HepG2 (cell line): ENCODE results near the gene HNRNPM. TPM values are rescaled to one million over a fixed set of nuclear protein-coding genes. Genes with fewer than 3 reads are reported as not detected.

Experiments used
- CHD4 ChIP-seq: fragments of 200-600 bp; sonication (generic); IDR thresholded peaks from 2 replicates; pipeline ENCODE4 v1.7.0; 2017; ENCODE audit warnings: mild to moderate bottlenecking, low read length, borderline replicate concordance
- FOXM1 ChIP-seq: sonication (generic); formaldehyde crosslinking; IDR thresholded peaks from 2 replicates; pipeline ENCODE4 v1.5.0; 2020; ENCODE audit warnings: missing genetic modification reagents
- GABPA ChIP-seq, 2 experiments: IDR thresholded peaks; 2 replicates each; pipeline ENCODE4 v1.6.1; 2011 to 2016; ENCODE audit warnings: low read depth in 2 of 2, low read length in 1 of 2, missing biosample characterization in 1 of 2, missing genetic modification characterization in 1 of 2
- JUND ChIP-seq: sonication (generic); formaldehyde crosslinking; IDR thresholded peaks from 2 replicates; pipeline ENCODE4 v1.8.0; 2022; ENCODE audit warnings: mild to moderate bottlenecking, missing genetic modification reagents
- KAT8 ChIP-seq: IDR thresholded peaks from 2 replicates; pipeline ENCODE4 v1.6.1; 2016; ENCODE audit warnings: missing genetic modification reagents, missing compliant biosample characterization
- MAZ ChIP-seq, 2 experiments: sonication (generic) in 1 of 2; formaldehyde crosslinking in 1 of 2; IDR thresholded peaks; 2 replicates each; pipeline versions ENCODE4 v1.5.0 to v1.6.1; 2012 to 2020; ENCODE audit warnings: low read depth in 2 of 2, mild to moderate bottlenecking in 2 of 2, borderline replicate concordance in 1 of 2, improper control_type of control experiment in 1 of 2, low read length in 1 of 2, missing genetic modification reagents in 1 of 2, moderate library complexity in 1 of 2
- MBD4 ChIP-seq: IDR thresholded peaks from 2 replicates; pipeline ENCODE4 v1.6.1; 2012; ENCODE audit warnings: low read length, inconsistent platforms, borderline replicate concordance
- PLRG1 ChIP-seq: fragments of 450-650 bp; conservative IDR thresholded peaks from 2 replicates; pipeline ENCODE4 v1.6.1; 2016
- RFXAP ChIP-seq: sonication (generic); formaldehyde crosslinking; IDR thresholded peaks from 2 replicates; pipeline ENCODE4 v1.4.0; 2020; ENCODE audit warnings: missing genetic modification reagents, borderline replicate concordance
- SMARCC2 ChIP-seq: fragments of 450-650 bp; IDR thresholded peaks from 2 replicates; pipeline ENCODE4 v1.6.1; 2017; ENCODE audit warnings: antibody characterized with exemption, mild to moderate bottlenecking
- ZFP36L2 ChIP-seq: sonication (generic); formaldehyde crosslinking; IDR thresholded peaks from 2 replicates; pipeline ENCODE4 v1.4.0; 2020; ENCODE audit warnings: missing genetic modification reagents
- ZNF607 ChIP-seq: sonication (generic); formaldehyde crosslinking; IDR thresholded peaks from 2 replicates; pipeline ENCODE4 v1.5.1; 2020; ENCODE audit warnings: missing genetic modification reagents, mild to moderate bottlenecking, borderline replicate concordance
- ZNF674 ChIP-seq: sonication (generic); formaldehyde crosslinking; IDR thresholded peaks from 2 replicates; pipeline ENCODE4 v1.5.0; 2020; ENCODE audit warnings: low read depth, mild to moderate bottlenecking, missing genetic modification reagents
- ZNF678 ChIP-seq: sonication (generic); formaldehyde crosslinking; IDR thresholded peaks from 2 replicates; pipeline ENCODE4 v1.4.0; 2020; ENCODE audit warnings: mild to moderate bottlenecking, missing genetic modification reagents
- ZNF703 ChIP-seq: sonication (generic); formaldehyde crosslinking; IDR thresholded peaks from 2 replicates; pipeline ENCODE4 v1.5.1; 2020; ENCODE audit warnings: missing genetic modification reagents, mild to moderate bottlenecking, moderate library complexity, borderline replicate concordance
- ZNF850 ChIP-seq: sonication (generic); formaldehyde crosslinking; conservative IDR thresholded peaks from 2 replicates; pipeline ENCODE4 v1.9.0; 2021; ENCODE audit warnings: mild to moderate bottlenecking, missing genetic modification reagents
- ZSCAN29 ChIP-seq: sonication (generic); formaldehyde crosslinking; conservative IDR thresholded peaks from 2 replicates; pipeline ENCODE4 v1.4.0; 2020; ENCODE audit warnings: mild to moderate bottlenecking, missing genetic modification reagents
- polyA plus RNA-seq, 8 experiments: library from polyadenylated mRNA; depleted of rRNA in 3 of 8; stranded (reverse) in 7 of 8; unstranded in 1 of 8; fragments of >200 nt; fragmentation: Illumina TruSeq in 4 of 8; extraction: Trizol in 4 of 8; gene quantifications; 2 replicates each; pipeline versions ENCODE4 v1.2.1 to v1.2.3, GENCODE V29; 2011 to 2016; ENCODE audit warnings: low read depth in 4 of 8, missing spikeins in 1 of 8, mixed read lengths in 1 of 8; ENCODE audit not compliant: insufficient read depth in 1 of 8
- total RNA-seq, 5 experiments: library from RNA; depleted of rRNA; stranded (reverse); fragments of >200 nt; fragmentation: Illumina TruSeq; extraction: Trizol; gene quantifications; 2 replicates each; pipeline ENCODE4 v1.2.3, GENCODE V29; 2016; ENCODE audit warnings: low read depth in 1 of 5
- TF ChIP-seq, protein P1 (sequence below): sonication (generic); formaldehyde crosslinking; IDR thresholded peaks from 2 replicates; pipeline ENCODE4 v1.8.1; 2023; ENCODE audit warnings: mild to moderate bottlenecking, moderate library complexity, missing genetic modification reagents
- TF ChIP-seq, protein P2 (sequence below): sonication (generic); formaldehyde crosslinking; IDR thresholded peaks from 2 replicates; pipeline ENCODE4 v1.4.0; 2020; ENCODE audit warnings: missing genetic modification reagents
- TF ChIP-seq, protein P3 (sequence below): sonication (generic); formaldehyde crosslinking; IDR thresholded peaks from 2 replicates; pipeline ENCODE4 v1.5.0; 2020; ENCODE audit warnings: missing genetic modification reagents, mild to moderate bottlenecking, borderline replicate concordance
- TF ChIP-seq, protein P4 (sequence below): sonication (generic); formaldehyde crosslinking; IDR thresholded peaks from 2 replicates; pipeline ENCODE4 v1.4.0; 2020; ENCODE audit warnings: mild to moderate bottlenecking, missing genetic modification reagents
- TF ChIP-seq, protein P5 (sequence below): sonication (generic); formaldehyde crosslinking; IDR thresholded peaks from 2 replicates; pipeline ENCODE4 v1.4.0; 2020; ENCODE audit warnings: missing genetic modification reagents
- TF ChIP-seq, protein P6 (sequence below): sonication (generic); formaldehyde crosslinking; IDR thresholded peaks from 2 replicates; pipeline ENCODE4 v1.4.0; 2020; ENCODE audit warnings: mild to moderate bottlenecking, missing genetic modification reagents, borderline replicate concordance

HNRNPM gene
- total and polyA plus RNA-seq, 2 of the 13 experiments (the other 11 are each of a cell fraction or from before 2014, with no cell fraction given), result 56.7 to 102 TPM

DNA sequence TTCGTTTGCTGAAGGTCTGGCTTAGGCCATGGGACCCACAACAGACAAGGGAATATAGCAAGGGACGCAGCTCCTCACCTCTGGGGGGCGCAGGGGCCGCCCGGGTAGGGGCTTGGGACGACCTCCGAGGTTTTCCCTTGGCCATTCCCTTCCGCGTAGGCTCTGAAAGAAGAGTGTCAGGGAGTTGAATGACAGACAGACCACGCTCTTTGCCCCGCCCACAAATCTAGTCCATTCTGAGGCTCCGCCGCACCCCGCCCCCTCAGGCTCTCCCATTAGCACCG lies 80.6 kb downstream of the HNRNPM start (continued):
- TF ChIP-seq, protein P1, sequence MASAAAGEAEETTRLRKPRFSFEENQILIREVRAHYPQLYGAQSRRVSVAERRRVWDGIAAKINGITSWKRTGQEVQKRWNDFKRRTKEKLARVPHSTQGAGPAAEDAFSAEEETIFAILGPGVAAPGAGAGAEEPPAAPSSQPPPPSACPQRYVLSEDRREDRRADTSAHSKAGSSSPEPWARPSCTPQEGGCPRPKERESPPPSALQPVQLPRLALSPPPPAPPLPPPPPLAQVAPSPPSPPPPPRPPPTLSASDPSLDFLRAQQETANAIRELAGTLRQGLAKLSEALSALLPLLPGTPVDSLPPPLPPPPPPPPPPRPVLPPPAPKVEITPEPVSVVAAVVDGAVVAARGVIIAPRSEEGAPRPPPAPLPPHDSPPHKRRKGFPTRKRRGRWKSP, result no peak
- TF ChIP-seq MBD4, result no peak
- no peak for TF ChIP-seq PLRG1
- TF ChIP-seq JUND (CRISPR knock-in tag), result no peak
- TF ChIP-seq, protein P2, sequence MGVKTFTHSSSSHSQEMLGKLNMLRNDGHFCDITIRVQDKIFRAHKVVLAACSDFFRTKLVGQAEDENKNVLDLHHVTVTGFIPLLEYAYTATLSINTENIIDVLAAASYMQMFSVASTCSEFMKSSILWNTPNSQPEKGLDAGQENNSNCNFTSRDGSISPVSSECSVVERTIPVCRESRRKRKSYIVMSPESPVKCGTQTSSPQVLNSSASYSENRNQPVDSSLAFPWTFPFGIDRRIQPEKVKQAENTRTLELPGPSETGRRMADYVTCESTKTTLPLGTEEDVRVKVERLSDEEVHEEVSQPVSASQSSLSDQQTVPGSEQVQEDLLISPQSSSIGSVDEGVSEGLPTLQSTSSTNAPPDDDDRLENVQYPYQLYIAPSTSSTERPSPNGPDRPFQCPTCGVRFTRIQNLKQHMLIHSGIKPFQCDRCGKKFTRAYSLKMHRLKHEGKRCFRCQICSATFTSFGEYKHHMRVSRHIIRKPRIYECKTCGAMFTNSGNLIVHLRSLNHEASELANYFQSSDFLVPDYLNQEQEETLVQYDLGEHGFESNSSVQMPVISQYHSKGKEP (CRISPR knock-in tag), result no peak
- TF ChIP-seq, protein P3, sequence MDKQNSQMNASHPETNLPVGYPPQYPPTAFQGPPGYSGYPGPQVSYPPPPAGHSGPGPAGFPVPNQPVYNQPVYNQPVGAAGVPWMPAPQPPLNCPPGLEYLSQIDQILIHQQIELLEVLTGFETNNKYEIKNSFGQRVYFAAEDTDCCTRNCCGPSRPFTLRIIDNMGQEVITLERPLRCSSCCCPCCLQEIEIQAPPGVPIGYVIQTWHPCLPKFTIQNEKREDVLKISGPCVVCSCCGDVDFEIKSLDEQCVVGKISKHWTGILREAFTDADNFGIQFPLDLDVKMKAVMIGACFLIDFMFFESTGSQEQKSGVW, result no peak
- no peak for TF ChIP-seq ZFP36L2 (CRISPR knock-in tag)
- TF ChIP-seq ZNF607 (CRISPR knock-in tag), result 0 out of 2 replicates have a peak, but pooled peaks have one; percentile 12
- TF ChIP-seq SMARCC2, result no peak
- no peak for TF ChIP-seq RFXAP (CRISPR knock-in tag)
- no peak for TF ChIP-seq ZNF674 (CRISPR knock-in tag)
- TF ChIP-seq ZNF678 (CRISPR knock-in tag), result no peak
- TF ChIP-seq CHD4, result no peak
- no peak for TF ChIP-seq GABPA (IDR thresholded peaks at IDR 0.05; ENCODE audit: low read depth, low read length)
- TF ChIP-seq GABPA (CRISPR knock-in tag; IDR thresholded peaks at IDR 0.05; ENCODE audit: low read depth), result no peak
- TF ChIP-seq, protein P4, sequence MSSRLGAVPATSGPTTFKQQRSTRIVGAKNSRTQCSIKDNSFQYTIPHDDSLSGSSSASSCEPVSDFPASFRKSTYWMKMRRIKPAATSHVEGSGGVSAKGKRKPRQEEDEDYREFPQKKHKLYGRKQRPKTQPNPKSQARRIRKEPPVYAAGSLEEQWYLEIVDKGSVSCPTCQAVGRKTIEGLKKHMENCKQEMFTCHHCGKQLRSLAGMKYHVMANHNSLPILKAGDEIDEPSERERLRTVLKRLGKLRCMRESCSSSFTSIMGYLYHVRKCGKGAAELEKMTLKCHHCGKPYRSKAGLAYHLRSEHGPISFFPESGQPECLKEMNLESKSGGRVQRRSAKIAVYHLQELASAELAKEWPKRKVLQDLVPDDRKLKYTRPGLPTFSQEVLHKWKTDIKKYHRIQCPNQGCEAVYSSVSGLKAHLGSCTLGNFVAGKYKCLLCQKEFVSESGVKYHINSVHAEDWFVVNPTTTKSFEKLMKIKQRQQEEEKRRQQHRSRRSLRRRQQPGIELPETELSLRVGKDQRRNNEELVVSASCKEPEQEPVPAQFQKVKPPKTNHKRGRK (CRISPR knock-in tag), result no peak
- TF ChIP-seq ZSCAN29 (CRISPR knock-in tag), result no peak
- no peak for TF ChIP-seq FOXM1 (CRISPR knock-in tag)
- TF ChIP-seq, protein P5, sequence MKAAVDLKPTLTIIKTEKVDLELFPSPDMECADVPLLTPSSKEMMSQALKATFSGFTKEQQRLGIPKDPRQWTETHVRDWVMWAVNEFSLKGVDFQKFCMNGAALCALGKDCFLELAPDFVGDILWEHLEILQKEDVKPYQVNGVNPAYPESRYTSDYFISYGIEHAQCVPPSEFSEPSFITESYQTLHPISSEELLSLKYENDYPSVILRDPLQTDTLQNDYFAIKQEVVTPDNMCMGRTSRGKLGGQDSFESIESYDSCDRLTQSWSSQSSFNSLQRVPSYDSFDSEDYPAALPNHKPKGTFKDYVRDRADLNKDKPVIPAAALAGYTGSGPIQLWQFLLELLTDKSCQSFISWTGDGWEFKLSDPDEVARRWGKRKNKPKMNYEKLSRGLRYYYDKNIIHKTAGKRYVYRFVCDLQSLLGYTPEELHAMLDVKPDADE (CRISPR knock-in tag), result no peak
- no peak for TF ChIP-seq ZNF703 (CRISPR knock-in tag)
- no peak for TF ChIP-seq ZNF850 (CRISPR knock-in tag)
- TF ChIP-seq KAT8 (CRISPR knock-in tag), result peak; percentile 67
- TF ChIP-seq, protein P6, sequence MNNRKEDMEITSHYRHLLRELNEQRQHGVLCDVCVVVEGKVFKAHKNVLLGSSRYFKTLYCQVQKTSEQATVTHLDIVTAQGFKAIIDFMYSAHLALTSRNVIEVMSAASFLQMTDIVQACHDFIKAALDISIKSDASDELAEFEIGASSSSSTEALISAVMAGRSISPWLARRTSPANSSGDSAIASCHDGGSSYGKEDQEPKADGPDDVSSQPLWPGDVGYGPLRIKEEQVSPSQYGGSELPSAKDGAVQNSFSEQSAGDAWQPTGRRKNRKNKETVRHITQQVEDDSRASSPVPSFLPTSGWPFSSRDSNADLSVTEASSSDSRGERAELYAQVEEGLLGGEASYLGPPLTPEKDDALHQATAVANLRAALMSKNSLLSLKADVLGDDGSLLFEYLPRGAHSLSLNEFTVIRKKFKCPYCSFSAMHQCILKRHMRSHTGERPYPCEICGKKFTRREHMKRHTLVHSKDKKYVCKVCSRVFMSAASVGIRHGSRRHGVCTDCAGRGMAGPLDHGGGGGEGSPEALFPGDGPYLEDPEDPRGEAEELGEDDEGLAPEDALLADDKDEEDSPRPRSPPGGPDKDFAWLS, result no peak
- TF ChIP-seq MAZ (IDR thresholded peaks at IDR 0.05; ENCODE audit: borderline replicate concordance, low read depth, low read length), result no peak
- no peak for TF ChIP-seq MAZ (CRISPR knock-in tag; IDR thresholded peaks at IDR 0.05; ENCODE audit: low read depth)
